WTC11 (cell line): Measurements from ENCODE around the gene SETD1A. TPM values are rescaled to one million over a fixed set of nuclear protein-coding genes. Genes with fewer than 3 reads are reported as not detected.

ENCODE experiments used
- AR ChIP-seq: fragments of 250-450 bp; sonication (Bioruptor Pico); IDR thresholded peaks from 2 replicates; pipeline ENCODE4 v1.9.0; 2021; ENCODE audit warnings: mild to moderate bottlenecking
- ARID4B ChIP-seq: sonication (generic); formaldehyde crosslinking; IDR thresholded peaks from 2 replicates; pipeline ENCODE4 v1.8.0; 2023; ENCODE audit warnings: missing genetic modification reagents, mild to moderate bottlenecking, borderline replicate concordance
- ATF2 ChIP-seq: sonication (generic); formaldehyde crosslinking; IDR thresholded peaks from 2 replicates; pipeline ENCODE4 v1.8.1; 2022; ENCODE audit warnings: low read depth, missing genetic modification reagents, borderline replicate concordance
- CBFB ChIP-seq: sonication (generic); formaldehyde crosslinking; IDR thresholded peaks from 2 replicates; pipeline ENCODE4 v1.8.1; 2022; ENCODE audit warnings: mild to moderate bottlenecking, low read depth, missing genetic modification reagents
- ERG ChIP-seq: fragments of 250-450 bp; sonication (Bioruptor Pico); IDR thresholded peaks from 2 replicates; pipeline ENCODE4 v1.8.0; 2021; ENCODE audit warnings: mild to moderate bottlenecking
- ETV6 ChIP-seq: sonication (generic); formaldehyde crosslinking; IDR thresholded peaks from 2 replicates; pipeline ENCODE4 v1.8.1; 2022; ENCODE audit warnings: mild to moderate bottlenecking, missing genetic modification reagents
- FOXJ3 ChIP-seq: sonication (generic); formaldehyde crosslinking; IDR thresholded peaks from 2 replicates; pipeline ENCODE4 v1.9.0; 2021; ENCODE audit warnings: missing genetic modification reagents, mild to moderate bottlenecking, borderline replicate concordance
- FOXK1 ChIP-seq: sonication (generic); formaldehyde crosslinking; IDR thresholded peaks from 2 replicates; pipeline ENCODE4 v1.8.0; 2022; ENCODE audit warnings: mild to moderate bottlenecking, moderate library complexity, missing genetic modification reagents
- FOXP4 ChIP-seq: sonication (generic); formaldehyde crosslinking; IDR thresholded peaks from 2 replicates; pipeline ENCODE4 v1.8.0; 2022; ENCODE audit warnings: mild to moderate bottlenecking, missing genetic modification reagents
- IRF2 ChIP-seq: sonication (generic); formaldehyde crosslinking; IDR thresholded peaks from 2 replicates; pipeline ENCODE4 v1.8.0; 2022; ENCODE audit warnings: low read depth, missing genetic modification reagents, borderline replicate concordance
- KAT7 ChIP-seq: sonication (generic); formaldehyde crosslinking; IDR thresholded peaks from 2 replicates; pipeline ENCODE4 v1.8.1; 2023; ENCODE audit warnings: missing genetic modification reagents, mild to moderate bottlenecking, borderline replicate concordance
- MAX ChIP-seq: sonication (generic); formaldehyde crosslinking; IDR thresholded peaks from 2 replicates; pipeline ENCODE4 v1.8.0; 2022; ENCODE audit warnings: mild to moderate bottlenecking, missing genetic modification reagents
- MYBL2 ChIP-seq: sonication (generic); formaldehyde crosslinking; IDR thresholded peaks from 2 replicates; pipeline ENCODE4 v1.8.1; 2023; ENCODE audit warnings: mild to moderate bottlenecking, moderate library complexity, missing genetic modification reagents
- NFE2L1 ChIP-seq: sonication (generic); formaldehyde crosslinking; IDR thresholded peaks from 2 replicates; pipeline ENCODE4 v1.8.1; 2023; ENCODE audit warnings: missing genetic modification reagents
- RELA ChIP-seq: sonication (generic); formaldehyde crosslinking; IDR thresholded peaks from 2 replicates; pipeline ENCODE4 v1.8.1; 2022; ENCODE audit warnings: missing genetic modification reagents, mild to moderate bottlenecking, borderline replicate concordance
- SMAD4 ChIP-seq: sonication (generic); formaldehyde crosslinking; IDR thresholded peaks from 2 replicates; pipeline ENCODE4 v1.8.0; 2022; ENCODE audit warnings: mild to moderate bottlenecking, missing genetic modification reagents
- TEAD1 ChIP-seq: sonication (generic); formaldehyde crosslinking; IDR thresholded peaks from 2 replicates; pipeline ENCODE4 v1.8.0; 2022; ENCODE audit warnings: mild to moderate bottlenecking, missing genetic modification reagents
- USF1 ChIP-seq: sonication (generic); formaldehyde crosslinking; IDR thresholded peaks from 2 replicates; pipeline ENCODE4 v1.8.0; 2022; ENCODE audit warnings: mild to moderate bottlenecking, missing genetic modification reagents
- ZNF317 ChIP-seq: sonication (generic); formaldehyde crosslinking; IDR thresholded peaks from 2 replicates; pipeline ENCODE4 v1.8.1; 2023; ENCODE audit warnings: low read depth, mild to moderate bottlenecking, moderate library complexity, missing genetic modification reagents, borderline replicate concordance
- ZNF512 ChIP-seq: sonication (generic); formaldehyde crosslinking; IDR thresholded peaks from 2 replicates; pipeline ENCODE4 v1.8.1; 2022; ENCODE audit warnings: missing genetic modification reagents, borderline replicate concordance
- total RNA-seq: library from RNA; stranded (reverse); gene quantifications from 3 replicates; pipeline ENCODE4 v1.2.3, GENCODE V29; 2021

SETD1A gene
- total RNA-seq, 1 experiment from 2014 or later: 31.1 TPM

GRCh38 chr16:31032736-31033708 is 75.5 kb downstream of the SETD1A start, which contains the start of gene STX4 (continued):
- TF ChIP-seq ZNF512 (CRISPR knock-in tag) (no peak), SMAD4 (CRISPR knock-in tag) (no peak), KAT7 (CRISPR knock-in tag) (no peak), ERG (CRISPR knock-in tag) (no peak), FOXJ3 (CRISPR knock-in tag) (no peak), USF1 (peak; percentile 99), IRF2 (CRISPR knock-in tag) (0 out of 2 replicates have a peak, but pooled peaks have one; percentile 30), CBFB (CRISPR knock-in tag) (no peak), ZNF317 (CRISPR knock-in tag) (no peak), FOXP4 (CRISPR knock-in tag) (peak; percentile 96), MAX (CRISPR knock-in tag) (peak; percentile 98), RELA (CRISPR knock-in tag) (peak; percentile 71; the same call in 1 of the 2 replicates), AR (CRISPR knock-in tag) (no peak), MYBL2 (CRISPR knock-in tag) (peak; percentile 97), ARID4B (CRISPR knock-in tag) (peak; percentile 89), FOXK1 (peak; percentile 92; the same call in 1 of the 2 replicates), TEAD1 (CRISPR knock-in tag) (peak; percentile 92), ATF2 (CRISPR knock-in tag) (no peak), ETV6 (CRISPR knock-in tag) (peak; percentile 89; the same call in 1 of the 2 replicates), NFE2L1 (CRISPR knock-in tag) (peak; percentile 91; the same call in 1 of the 2 replicates)
